ENCODE measurements around the gene CCDC74B.
"Not testable (repeated sequence)": the region's sequence is repeated elsewhere in the genome, so short reads cannot be mapped to it uniquely, and the experiment has no call there.

CCDC74B gene

GRCh38 chr2:130155956-130156623 is 11.2 kb upstream of the CCDC74B start:
- not testable (repeated sequence) for H3K9ac ChIP-seq (ENCODE audit: low read depth, low read length); H3K27ac ChIP-seq (ENCODE audit: low read depth, low read length); H3K4me3 ChIP-seq (ENCODE audit: low read depth, low read length); H3K4me1 ChIP-seq (ENCODE audit: control insufficient read depth, insufficient read depth, low read length); H3K9me3 ChIP-seq (ENCODE audit: control insufficient read depth, insufficient read depth, low read length); H3K27me3 ChIP-seq (ENCODE audit: control insufficient read depth, insufficient read depth, low read length)
- H3K36me3 ChIP-seq (ENCODE audit: control insufficient read depth, insufficient read depth, low read length): peaks cover 45% of the 10 kb centered on the region

- Histone ChIP-seq H3K27ac (ENCODE audit: low read depth, low read length) (no peak overlapping the region), H3K4me1 (ENCODE audit: control insufficient read depth, insufficient read depth, low read length) (no peaks in the 10 kb centered on the region), H3K4me3 (ENCODE audit: low read depth, low read length) (no peak overlapping the region), H3K27me3 (ENCODE audit: control insufficient read depth, insufficient read depth, low read length) (no peaks in the 10 kb centered on the region), H3K36me3 (ENCODE audit: control insufficient read depth, insufficient read depth, low read length) (peaks cover 43% of the 10 kb centered on the region), H3K9me3 (ENCODE audit: control insufficient read depth, insufficient read depth, low read length) (no peaks in the 10 kb centered on the region), H3K9ac (ENCODE audit: low read depth, low read length) (no peak overlapping the region)
Observed at GRCh38 chr2:130154773-130155765, 10.2 kb upstream of the CCDC74B start.

GRCh38 chr2:130154423-130154770 is 9.5 kb upstream of the CCDC74B start:
- not testable (repeated sequence) for H3K9me3 ChIP-seq (ENCODE audit: control insufficient read depth, insufficient read depth, low read length); H3K4me3 ChIP-seq (ENCODE audit: low read depth, low read length); H3K27me3 ChIP-seq (ENCODE audit: control insufficient read depth, insufficient read depth, low read length); H3K27ac ChIP-seq (ENCODE audit: low read depth, low read length); H3K9ac ChIP-seq (ENCODE audit: low read depth, low read length); H3K4me1 ChIP-seq (ENCODE audit: control insufficient read depth, insufficient read depth, low read length)
- H3K36me3 ChIP-seq (ENCODE audit: control insufficient read depth, insufficient read depth, low read length): peaks cover 37% of the 10 kb centered on the region

- H3K27ac ChIP-seq (ENCODE audit: low read depth, low read length); H3K27me3 ChIP-seq (ENCODE audit: control insufficient read depth, insufficient read depth, low read length); H3K9me3 ChIP-seq (ENCODE audit: control insufficient read depth, insufficient read depth, low read length); H3K9ac ChIP-seq (ENCODE audit: low read depth, low read length); H3K4me1 ChIP-seq (ENCODE audit: control insufficient read depth, insufficient read depth, low read length); H3K4me3 ChIP-seq (ENCODE audit: low read depth, low read length): not testable (repeated sequence)
- peaks cover 35% of the 10 kb centered on the region for H3K36me3 ChIP-seq (ENCODE audit: control insufficient read depth, insufficient read depth, low read length)
Observed at GRCh38 chr2:130153721-130154422, 9.0 kb upstream of the CCDC74B start.

GRCh38 chr2:130152816-130153595 is 8.1 kb upstream of the CCDC74B start:
- no peaks in the 10 kb centered on the region for H3K27me3 ChIP-seq (ENCODE audit: control insufficient read depth, insufficient read depth, low read length)
- H3K36me3 ChIP-seq (ENCODE audit: control insufficient read depth, insufficient read depth, low read length): peaks cover 32% of the 10 kb centered on the region
- H3K9me3 ChIP-seq (ENCODE audit: control insufficient read depth, insufficient read depth, low read length): no peaks in the 10 kb centered on the region
- H3K27ac ChIP-seq (ENCODE audit: low read depth, low read length): no peak overlapping the region
- no peak overlapping the region for H3K4me3 ChIP-seq (ENCODE audit: low read depth, low read length)
- H3K4me1 ChIP-seq (ENCODE audit: control insufficient read depth, insufficient read depth, low read length): no peaks in the 10 kb centered on the region
- no peak overlapping the region for H3K9ac ChIP-seq (ENCODE audit: low read depth, low read length)

GRCh38 chr2:130152136-130152815 is 7.4 kb upstream of the CCDC74B start:
- not testable (repeated sequence) for H3K9me3 ChIP-seq (ENCODE audit: control insufficient read depth, insufficient read depth, low read length); H3K27ac ChIP-seq (ENCODE audit: low read depth, low read length); H3K4me1 ChIP-seq (ENCODE audit: control insufficient read depth, insufficient read depth, low read length); H3K27me3 ChIP-seq (ENCODE audit: control insufficient read depth, insufficient read depth, low read length); H3K9ac ChIP-seq (ENCODE audit: low read depth, low read length); H3K4me3 ChIP-seq (ENCODE audit: low read depth, low read length)
- peaks cover 32% of the 10 kb centered on the region for H3K36me3 ChIP-seq (ENCODE audit: control insufficient read depth, insufficient read depth, low read length)

- H3K27me3 ChIP-seq (ENCODE audit: control insufficient read depth, insufficient read depth, low read length); H3K9ac ChIP-seq (ENCODE audit: low read depth, low read length); H3K4me3 ChIP-seq (ENCODE audit: low read depth, low read length); H3K27ac ChIP-seq (ENCODE audit: low read depth, low read length); H3K4me1 ChIP-seq (ENCODE audit: control insufficient read depth, insufficient read depth, low read length); H3K9me3 ChIP-seq (ENCODE audit: control insufficient read depth, insufficient read depth, low read length): not testable (repeated sequence)
- H3K36me3 ChIP-seq (ENCODE audit: control insufficient read depth, insufficient read depth, low read length): peaks cover 32% of the 10 kb centered on the region
Observed at GRCh38 chr2:130151145-130151512, 6.2 kb upstream of the CCDC74B start.

- Histone ChIP-seq H3K27ac (ENCODE audit: low read depth, low read length) (no peak overlapping the region), H3K4me3 (ENCODE audit: low read depth, low read length) (no peak overlapping the region), H3K9me3 (ENCODE audit: control insufficient read depth, insufficient read depth, low read length) (no peaks in the 10 kb centered on the region), H3K27me3 (ENCODE audit: control insufficient read depth, insufficient read depth, low read length) (no peaks in the 10 kb centered on the region), H3K36me3 (ENCODE audit: control insufficient read depth, insufficient read depth, low read length) (peaks cover 32% of the 10 kb centered on the region), H3K4me1 (ENCODE audit: control insufficient read depth, insufficient read depth, low read length) (no peaks in the 10 kb centered on the region), H3K9ac (ENCODE audit: low read depth, low read length) (no peak overlapping the region)
Observed at GRCh38 chr2:130150181-130151144, 5.6 kb upstream of the CCDC74B start.

GRCh38 chr2:130148515-130148914 is 3.6 kb upstream of the CCDC74B start:
- H3K9me3 ChIP-seq (ENCODE audit: control insufficient read depth, insufficient read depth, low read length); H3K4me1 ChIP-seq (ENCODE audit: control insufficient read depth, insufficient read depth, low read length); H3K27ac ChIP-seq (ENCODE audit: low read depth, low read length); H3K9ac ChIP-seq (ENCODE audit: low read depth, low read length); H3K4me3 ChIP-seq (ENCODE audit: low read depth, low read length); H3K27me3 ChIP-seq (ENCODE audit: control insufficient read depth, insufficient read depth, low read length): not testable (repeated sequence)
- H3K36me3 ChIP-seq (ENCODE audit: control insufficient read depth, insufficient read depth, low read length): peaks cover 20% of the 10 kb centered on the region

All from HUES48 (cell line).